22Rv1 (cell line): ENCODE results near the gene HDLBP.

Experiments used
- H3K27ac ChIP-seq: fragments of 450-650 bp; 2 replicates; pipeline ENCODE4 v1.5.1; 2017
- ZFX ChIP-seq: fragments of 450-650 bp; IDR thresholded peaks from 2 replicates; pipeline ENCODE4 v1.6.1; 2017; ENCODE audit warnings: antibody characterized with exemption, borderline replicate concordance
- TF ChIP-seq, protein P1 (sequence below): fragments of 450-650 bp; IDR thresholded peaks from 2 replicates; pipeline ENCODE4 v1.5.1; 2017; ENCODE audit warnings: mild to moderate bottlenecking

Gene HDLBP

DNA sequence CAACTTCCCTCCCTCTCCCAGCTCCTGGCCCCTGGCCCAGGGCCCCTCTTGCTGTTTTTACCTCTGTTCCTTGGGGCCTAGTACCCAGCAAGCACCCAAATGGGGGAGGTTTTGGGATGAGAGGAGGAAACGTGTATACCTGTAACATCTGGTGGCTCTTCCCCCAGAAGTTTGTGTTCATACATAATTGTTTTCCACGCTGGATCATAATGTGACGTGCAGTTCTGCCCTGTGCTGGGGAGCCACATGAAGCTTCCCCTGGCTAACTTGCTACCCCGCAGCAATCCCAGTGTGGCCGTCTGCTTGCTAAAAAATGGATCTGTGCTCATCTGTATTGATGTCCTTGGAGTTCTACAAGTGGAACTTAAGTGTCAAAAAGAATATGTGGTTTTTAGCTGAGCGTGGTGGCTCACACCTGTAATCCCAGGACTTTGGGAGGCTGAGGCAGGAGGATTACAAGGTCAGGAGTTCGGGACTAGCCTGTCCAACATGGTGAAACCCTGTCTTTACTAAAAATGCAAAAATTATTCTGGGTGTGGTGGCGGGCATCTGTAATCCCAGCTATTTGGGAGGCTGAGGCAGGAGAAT is 90.5 kb downstream of the HDLBP start:
- TF ChIP-seq ZFX = no peak
- TF ChIP-seq, protein P1, sequence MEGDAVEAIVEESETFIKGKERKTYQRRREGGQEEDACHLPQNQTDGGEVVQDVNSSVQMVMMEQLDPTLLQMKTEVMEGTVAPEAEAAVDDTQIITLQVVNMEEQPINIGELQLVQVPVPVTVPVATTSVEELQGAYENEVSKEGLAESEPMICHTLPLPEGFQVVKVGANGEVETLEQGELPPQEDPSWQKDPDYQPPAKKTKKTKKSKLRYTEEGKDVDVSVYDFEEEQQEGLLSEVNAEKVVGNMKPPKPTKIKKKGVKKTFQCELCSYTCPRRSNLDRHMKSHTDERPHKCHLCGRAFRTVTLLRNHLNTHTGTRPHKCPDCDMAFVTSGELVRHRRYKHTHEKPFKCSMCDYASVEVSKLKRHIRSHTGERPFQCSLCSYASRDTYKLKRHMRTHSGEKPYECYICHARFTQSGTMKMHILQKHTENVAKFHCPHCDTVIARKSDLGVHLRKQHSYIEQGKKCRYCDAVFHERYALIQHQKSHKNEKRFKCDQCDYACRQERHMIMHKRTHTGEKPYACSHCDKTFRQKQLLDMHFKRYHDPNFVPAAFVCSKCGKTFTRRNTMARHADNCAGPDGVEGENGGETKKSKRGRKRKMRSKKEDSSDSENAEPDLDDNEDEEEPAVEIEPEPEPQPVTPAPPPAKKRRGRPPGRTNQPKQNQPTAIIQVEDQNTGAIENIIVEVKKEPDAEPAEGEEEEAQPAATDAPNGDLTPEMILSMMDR = no peak
- no peak overlapping the region for H3K27ac ChIP-seq

DNA sequence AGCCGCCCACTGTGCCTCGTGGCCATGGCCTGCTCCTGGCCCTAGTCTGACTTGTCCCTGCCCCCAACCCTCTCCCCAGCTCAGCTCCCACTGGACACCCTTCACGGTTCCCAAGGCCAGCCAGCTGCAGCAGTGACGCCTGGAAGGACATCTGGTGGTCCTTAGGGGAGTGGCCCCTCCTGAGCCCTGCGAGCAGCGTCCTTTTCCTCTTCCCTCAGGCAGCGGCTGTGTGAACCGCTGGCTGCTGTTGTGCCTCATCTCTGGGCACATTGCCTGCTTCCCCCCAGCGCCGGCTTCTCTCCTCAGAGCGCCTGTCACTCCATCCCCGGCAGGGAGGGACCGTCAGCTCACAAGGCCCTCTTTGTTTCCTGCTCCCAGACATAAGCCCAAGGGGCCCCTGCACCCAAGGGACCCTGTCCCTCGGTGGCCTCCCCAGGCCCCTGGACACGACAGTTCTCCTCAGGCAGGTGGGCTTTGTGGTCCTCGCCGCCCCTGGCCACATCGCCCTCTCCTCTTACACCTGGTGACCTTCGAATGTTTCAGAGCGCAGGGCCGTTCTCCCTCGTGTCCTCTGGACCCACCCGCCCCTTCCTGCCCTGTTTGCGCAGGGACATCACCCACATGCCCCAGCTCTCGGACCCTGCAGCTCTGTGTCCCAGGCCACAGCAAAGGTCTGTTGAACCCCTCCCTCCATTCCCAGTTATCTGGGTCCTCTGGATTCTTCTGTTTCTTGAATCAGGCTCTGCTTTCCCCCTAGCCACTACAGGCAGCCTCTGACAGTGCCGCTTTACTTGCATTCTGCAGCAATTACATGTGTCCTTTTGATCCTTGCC is 91.2 kb downstream of the HDLBP start:
- TF ChIP-seq ZFX = no peak
- TF ChIP-seq, protein P1 = no peak
- no peak overlapping the region for H3K27ac ChIP-seq

DNA sequence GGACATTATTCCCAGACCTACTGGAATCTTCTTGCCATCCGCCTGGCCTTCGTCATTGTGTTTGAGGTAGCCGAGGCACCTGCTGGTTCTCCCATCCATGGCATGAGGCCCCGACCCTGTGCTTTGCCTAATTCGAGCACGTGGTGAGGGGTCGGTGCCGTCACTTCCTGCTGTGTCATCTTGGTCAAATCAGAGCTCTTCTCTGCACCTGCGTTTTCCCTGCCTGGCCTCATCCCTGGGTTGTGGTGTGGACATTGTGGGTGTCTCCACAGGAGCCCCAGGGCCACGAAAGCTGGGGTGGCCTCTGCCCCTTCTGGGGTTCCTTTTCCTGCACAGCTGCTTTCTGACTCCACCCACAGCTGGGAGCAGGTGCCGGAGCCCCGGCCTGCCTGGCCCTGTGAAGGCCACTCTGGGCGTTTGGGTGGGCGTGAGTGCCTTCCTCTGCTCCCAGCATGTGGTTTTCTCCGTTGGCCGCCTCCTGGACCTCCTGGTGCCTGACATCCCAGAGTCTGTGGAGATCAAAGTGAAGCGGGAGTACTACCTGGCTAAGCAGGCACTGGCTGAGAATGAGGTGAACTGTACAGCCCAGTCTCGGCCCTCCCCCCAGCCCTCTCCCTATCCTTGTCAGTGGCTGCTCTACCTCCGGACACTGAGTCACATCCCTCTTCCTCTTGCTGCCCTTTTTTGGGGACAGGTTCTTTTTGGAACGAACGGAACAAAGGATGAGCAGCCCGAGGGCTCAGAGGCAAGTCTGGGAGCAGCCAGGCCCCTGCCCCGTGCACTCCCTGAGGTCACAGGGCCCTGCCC is 92.1 kb downstream of the HDLBP start:
- no peak overlapping the region for H3K27ac ChIP-seq
- TF ChIP-seq, protein P1 = no peak
- TF ChIP-seq ZFX = no peak

DNA sequence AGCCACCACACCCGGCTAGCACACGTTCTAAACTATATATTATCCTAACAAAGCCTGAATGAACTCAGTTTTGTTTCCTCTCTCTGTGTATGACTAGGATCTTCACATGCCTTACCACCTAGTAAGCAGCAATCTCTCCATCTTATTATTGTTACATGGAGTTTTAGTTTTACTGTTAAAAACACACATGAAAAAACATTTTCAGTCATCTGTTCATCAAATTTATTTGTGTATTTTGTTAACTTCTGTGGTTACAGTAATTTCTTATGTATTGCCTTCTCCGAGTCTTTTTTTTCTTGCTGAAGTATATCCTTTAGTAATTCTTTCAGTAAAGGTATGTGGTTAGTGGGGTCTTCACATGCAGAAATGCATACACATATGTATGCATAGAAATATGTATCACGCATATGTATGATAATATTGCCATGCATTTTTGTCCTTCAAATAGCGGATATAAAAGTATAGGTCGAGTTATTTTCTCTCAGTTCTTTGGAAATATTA is 95.6 kb downstream of the HDLBP start:
- TF ChIP-seq, protein P1 = no peak
- TF ChIP-seq ZFX = no peak

GRCh38 chr2:241219030-241219382 is 96.5 kb downstream of the HDLBP start:
- peak overlapping the region; percentile 68; the same call in 1 of the 2 replicates for H3K27ac ChIP-seq
- no peak for TF ChIP-seq ZFX
- TF ChIP-seq, protein P1 = peak; percentile 25; the same call in 1 of the 2 replicates

More for the DNA sequence above, 95.6 kb downstream of the HDLBP start:
- H3K27ac ChIP-seq = no peak overlapping the region

DNA sequence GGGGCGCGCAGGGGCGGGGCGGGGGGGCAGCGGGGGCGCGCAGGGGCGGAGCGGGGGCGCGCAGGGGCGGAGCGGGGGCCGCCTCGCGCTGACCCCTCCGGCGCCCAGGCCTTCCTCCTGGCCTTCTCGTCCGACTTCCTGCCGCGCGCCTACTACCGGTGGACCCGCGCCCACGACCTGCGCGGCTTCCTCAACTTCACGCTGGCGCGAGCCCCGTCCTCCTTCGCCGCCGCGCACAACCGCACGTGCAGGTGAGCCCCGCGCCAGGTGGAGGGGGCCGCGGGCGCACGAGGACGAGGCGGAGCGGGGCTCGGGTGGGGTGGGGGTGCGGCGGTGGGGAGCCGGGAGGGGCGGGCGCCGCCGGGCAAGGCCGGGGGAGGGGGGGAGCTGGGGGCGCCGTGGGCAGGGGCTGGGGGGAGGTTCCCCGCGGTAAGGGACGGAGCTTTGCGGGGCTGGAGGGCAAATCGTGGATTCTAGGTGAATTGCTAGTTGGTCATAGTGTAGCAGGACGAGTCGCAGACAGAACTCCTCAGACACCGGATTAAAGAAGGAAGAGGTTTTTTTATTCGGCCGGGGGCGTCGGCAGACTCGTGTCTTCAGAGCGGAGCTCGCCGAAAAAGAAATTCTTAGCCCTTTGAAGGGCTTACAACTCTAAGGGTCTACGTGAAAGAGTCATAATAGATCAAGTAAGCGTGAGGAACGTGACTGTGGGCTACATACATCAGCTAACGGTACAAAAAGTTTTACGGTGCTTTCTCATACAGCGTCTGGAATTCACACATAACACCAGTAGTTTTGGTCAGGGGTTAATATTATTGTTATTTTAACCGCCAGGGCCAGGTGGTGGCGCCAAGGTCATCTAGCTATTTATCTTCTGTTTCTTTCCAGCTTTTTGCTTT is 97.1 kb downstream of the HDLBP start:
- peak overlapping the region; percentile 68 for H3K27ac ChIP-seq
- no peak for TF ChIP-seq ZFX
- TF ChIP-seq, protein P1 = peak; percentile 51
